GM23248 (cell line): Measurements from ENCODE around the gene VPS13A. TPM values are rescaled to one million over a fixed set of nuclear protein-coding genes. Genes with fewer than 3 reads are reported as not detected.

ENCODE experiments used
- DNase-seq: peaks from one replicate; pipeline ENCODE4 v3.0.0-alpha.2; 2015
- H2AFZ ChIP-seq: fragments of 200-600 bp; sonication (generic); 2 replicates; pipeline ENCODE4 v1.6.1; 2016; ENCODE audit warnings: antibody characterized with exemption
- H3F3A ChIP-seq: fragments of 200-600 bp; sonication (generic); 2 replicates; pipeline ENCODE4 v1.6.1; 2016; ENCODE audit warnings: mild to moderate bottlenecking, antibody characterized with exemption, mixed run types; ENCODE audit not compliant: insufficient read depth
- H3K27ac ChIP-seq: fragments of 200-600 bp; sonication (generic); 2 replicates; pipeline ENCODE4 v1.5.1; 2016; ENCODE audit warnings: mild to moderate bottlenecking
- H3K27me3 ChIP-seq: fragments of 200-600 bp; sonication (generic); replicated peaks from 2 replicates; pipeline ENCODE4 v1.6.1; 2016; ENCODE audit warnings: mild to moderate bottlenecking; ENCODE audit not compliant: insufficient read depth
- H3K36me3 ChIP-seq: fragments of 200-600 bp; sonication (generic); 2 replicates; pipeline ENCODE4 v1.6.1; 2016; ENCODE audit warnings: low read depth, mild to moderate bottlenecking
- H3K4me1 ChIP-seq: fragments of 200-600 bp; sonication (generic); 2 replicates; pipeline ENCODE4 v1.6.1; 2016; ENCODE audit warnings: mild to moderate bottlenecking; ENCODE audit not compliant: insufficient read depth
- H3K4me2 ChIP-seq: fragments of 200-600 bp; sonication (generic); one replicate; pipeline ENCODE4 v1.6.1; 2016; ENCODE audit warnings: mild to moderate bottlenecking; ENCODE audit not compliant: unreplicated experiment
- H3K4me3 ChIP-seq: fragments of 200-600 bp; sonication (generic); 2 replicates; pipeline ENCODE4 v1.5.1; 2016; ENCODE audit warnings: mild to moderate bottlenecking
- H3K79me2 ChIP-seq: fragments of 200-600 bp; sonication (generic); 2 replicates; pipeline ENCODE4 v1.6.1; 2016; ENCODE audit warnings: mild to moderate bottlenecking; ENCODE audit not compliant: insufficient read depth
- H3K9ac ChIP-seq: fragments of 200-600 bp; sonication (generic); 2 replicates; pipeline ENCODE4 v1.6.1; 2016; ENCODE audit warnings: mild to moderate bottlenecking
- H3K9me2 ChIP-seq: fragments of 200-600 bp; sonication (generic); 2 replicates; pipeline ENCODE4 v1.6.1; 2016; ENCODE audit warnings: mixed run types, mild to moderate bottlenecking, moderate library complexity; ENCODE audit not compliant: insufficient read depth
- H3K9me3 ChIP-seq: fragments of 200-600 bp; sonication (generic); one replicate; pipeline ENCODE4 v1.6.1; 2017; ENCODE audit warnings: low read depth
- H4K20me1 ChIP-seq: fragments of 200-600 bp; sonication (generic); 2 replicates; pipeline ENCODE4 v1.6.0; 2016; ENCODE audit not compliant: insufficient read depth
- EZH2 ChIP-seq: fragments of 200-600 bp; sonication (generic); IDR thresholded peaks from 2 replicates; pipeline ENCODE4 v1.6.1; 2018; ENCODE audit warnings: antibody characterized with exemption, mild to moderate bottlenecking; ENCODE audit not compliant: insufficient read depth, poor library complexity, severe bottlenecking
- EZH2phosphoT487 ChIP-seq: fragments of 200-600 bp; sonication (generic); IDR thresholded peaks from 2 replicates; pipeline ENCODE4 v1.6.1; 2018; ENCODE audit warnings: antibody characterized with exemption, moderate library complexity, mild to moderate bottlenecking, low read depth; ENCODE audit not compliant: insufficient read depth
- WGBS, 2 experiments: methylation state at CpG; one replicate each; pipeline ENCODE4 v1.1.6; 2015 to 2017; ENCODE audit warnings: low lambda C conversion rate in 2 of 2, low coverage in 1 of 2; ENCODE audit errors: missing lambda C conversion rate in 2 of 2; 5-methylcytosine and 5-hydroxymethylcytosine counted together
- in situ Hi-C: fragments of 300-500 bp; cut with MboI; formaldehyde crosslinking; loops from 2 replicates; pipeline ENCODE4 v1.15.0; 2020
- polyA plus RNA-seq: library from polyadenylated mRNA; unstranded; fragments of >200 nt; fragmentation: Nextera tagmentation; extraction: Ambion mirVana; gene quantifications from 2 replicates; pipeline ENCODE4 v1.2.1, GENCODE V29; 2016
- total RNA-seq: library from RNA; depleted of rRNA; stranded (reverse); fragments of >200 nt; shearing (Covaris generic); gene quantifications from 2 replicates; pipeline ENCODE4 v1.2.3, GENCODE V29; 2014

The VPS13A gene
- total and polyA plus RNA-seq, 2 experiments from 2014 or later: 8.9 to 15.8 TPM

GRCh38 chr9:77142366-77142765 lies 35.0 kb upstream of the VPS13A start:
- Histone ChIP-seq H3K27me3 (no peaks in the 10 kb centered on the region), H3K9me2 (no peaks in the 10 kb centered on the region), H3K4me3 (no peak overlapping the region), H3K4me2 (no peak overlapping the region), H3K9me3 (no peaks in the 10 kb centered on the region), H2AFZ (no peak overlapping the region), H3K36me3 (no peaks in the 10 kb centered on the region), H3K4me1 (no peaks in the 10 kb centered on the region), H3K79me2 (no peaks in the 10 kb centered on the region), H3K9ac (no peak overlapping the region), H3F3A (no peaks in the 10 kb centered on the region), H4K20me1 (no peaks in the 10 kb centered on the region), H3K27ac (no peak overlapping the region)
- in situ Hi-C loops: no loop called here
- no peak for TF ChIP-seq EZH2phosphoT487
- TF ChIP-seq EZH2: no peak
- DNase-seq: no peak
- 46 to 47% methylated on average over 2 of the region's 2 CpGs for WGBS, 2 experiments

DNA sequence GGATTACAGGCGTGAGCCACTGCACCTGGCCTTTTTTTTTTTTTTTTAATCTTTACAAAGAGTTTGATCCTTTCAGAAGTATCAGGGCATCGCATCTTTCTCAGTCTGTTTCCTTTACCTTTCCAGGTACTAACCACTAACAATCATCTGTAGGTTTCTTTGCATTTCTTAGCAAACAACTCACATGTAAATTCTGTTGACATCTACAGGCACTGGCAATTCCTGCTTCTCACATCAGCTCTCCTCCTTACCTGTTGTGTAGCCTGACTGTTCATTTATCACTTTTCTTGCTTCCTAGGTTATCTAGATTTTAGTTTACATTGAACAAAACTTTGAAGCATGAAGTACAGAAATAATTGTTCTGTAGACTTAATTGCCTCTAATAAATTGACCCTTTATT lies 27.5 kb upstream of the VPS13A start:
- 16 to 32% methylated on average over 2 of the region's 2 CpGs for WGBS, 2 experiments
- in situ Hi-C loops: loop anchor here (10.0 kb wide), 1 partner anchor 385 kb away; the partner anchor contains the start of gene PCA3
- no peak for DNase-seq

DNA sequence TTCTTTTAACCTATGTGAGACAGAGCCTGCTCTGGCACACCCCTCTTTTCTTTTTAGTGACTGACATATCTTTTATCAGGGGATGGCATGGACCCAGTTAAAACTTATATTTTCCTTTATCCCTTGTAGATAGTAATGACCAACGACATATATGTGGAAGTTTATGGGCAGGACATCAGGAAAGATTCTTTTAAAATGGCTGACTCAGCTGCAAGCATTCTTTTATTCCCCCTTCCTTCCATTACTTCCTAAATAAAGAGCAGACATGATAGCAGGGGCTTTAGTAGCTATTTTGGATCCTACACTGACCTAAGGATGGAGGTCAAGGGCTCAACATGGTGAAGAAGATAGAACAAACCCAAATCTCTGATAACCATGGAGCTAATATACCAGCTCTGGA lies 25.0 kb upstream of the VPS13A start:
- no peaks in the 10 kb centered on the region for H3F3A ChIP-seq
- 0 out of 2 replicates have a peak, but pooled peaks cover 10% of the 10 kb centered on the region for H3K27me3 ChIP-seq
- no peak overlapping the region for H2AFZ ChIP-seq
- no peaks in the 10 kb centered on the region for H3K9me3 ChIP-seq
- TF ChIP-seq EZH2 (no peak), EZH2phosphoT487 (no peak)
- H3K4me3 ChIP-seq: no peak overlapping the region
- 27 to 41% methylated on average over 1 of the region's 1 CpG for WGBS, 2 experiments
- H4K20me1 ChIP-seq: no peaks in the 10 kb centered on the region
- H3K4me2 ChIP-seq: no peak overlapping the region
- no peaks in the 10 kb centered on the region for H3K36me3 ChIP-seq
- H3K9me2 ChIP-seq: no peaks in the 10 kb centered on the region
- in situ Hi-C loops: loop anchor here (10.0 kb wide), 1 partner anchor 387 kb away; the partner anchor contains the start of gene PCA3
- H3K27ac ChIP-seq: no peak overlapping the region
- H3K79me2 ChIP-seq: no peaks in the 10 kb centered on the region
- no peak for DNase-seq
- no peak overlapping the region for H3K9ac ChIP-seq
- no peaks in the 10 kb centered on the region for H3K4me1 ChIP-seq

More for the DNA sequence above, 27.5 kb upstream of the VPS13A start:
- no peak overlapping the region for H3K4me3 ChIP-seq
- no peaks in the 10 kb centered on the region for H3K9me3 ChIP-seq
- no peak overlapping the region for H2AFZ ChIP-seq
- H3K27me3 ChIP-seq: 0 out of 2 replicates have a peak, but pooled peaks cover 6% of the 10 kb centered on the region
- H4K20me1 ChIP-seq: no peaks in the 10 kb centered on the region
- H3K4me2 ChIP-seq: no peak overlapping the region
- no peak overlapping the region for H3K27ac ChIP-seq
- H3K9ac ChIP-seq: no peak overlapping the region
- no peaks in the 10 kb centered on the region for H3K4me1 ChIP-seq
- H3K36me3 ChIP-seq: no peaks in the 10 kb centered on the region
- H3F3A ChIP-seq: no peaks in the 10 kb centered on the region
- TF ChIP-seq EZH2phosphoT487: no peak
- no peaks in the 10 kb centered on the region for H3K9me2 ChIP-seq
- H3K79me2 ChIP-seq: no peaks in the 10 kb centered on the region

DNA sequence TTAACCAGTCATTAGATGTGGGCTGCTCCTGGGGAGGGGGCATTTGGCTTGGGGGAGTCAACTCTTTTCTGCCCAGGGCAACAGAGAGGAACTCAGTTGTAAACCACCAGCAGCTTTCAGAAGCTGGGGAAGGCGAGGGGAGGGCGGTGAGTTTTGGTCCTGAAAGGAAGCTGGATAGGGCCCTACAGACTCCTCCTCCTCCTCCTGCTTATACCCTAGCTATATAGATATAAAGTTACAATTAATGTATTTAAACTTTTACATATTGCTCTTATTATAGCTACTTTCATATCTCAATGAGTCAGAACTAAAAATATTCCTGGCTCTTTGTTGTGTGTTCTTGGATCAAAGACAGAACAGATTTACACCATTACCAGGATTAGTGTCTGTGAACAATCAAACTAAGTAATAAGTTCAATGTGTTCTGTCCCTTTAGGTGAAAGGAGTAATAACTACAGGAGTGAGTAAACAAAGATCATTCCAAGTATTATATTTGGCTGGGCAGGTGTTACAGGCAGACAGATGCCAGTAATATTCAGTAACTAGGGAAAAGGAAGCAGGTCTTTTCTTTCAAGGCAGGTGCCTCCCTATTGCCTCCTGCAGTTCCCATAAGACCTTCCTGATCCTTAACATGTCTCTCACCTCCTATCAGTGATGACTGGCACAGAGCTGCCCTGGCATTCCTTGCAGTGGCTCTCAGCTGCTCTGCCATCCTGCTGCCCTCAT lies 20.5 kb upstream of the VPS13A start:
- no peaks in the 10 kb centered on the region for H4K20me1 ChIP-seq
- no peak overlapping the region for H3K9ac ChIP-seq
- H3K36me3 ChIP-seq: no peaks in the 10 kb centered on the region
- H3K9me2 ChIP-seq: no peaks in the 10 kb centered on the region
- H3K9me3 ChIP-seq: no peaks in the 10 kb centered on the region
- no peak overlapping the region for H2AFZ ChIP-seq
- H3K27me3 ChIP-seq: 0 out of 2 replicates have a peak, but pooled peaks cover 17% of the 10 kb centered on the region
- no peak overlapping the region for H3K27ac ChIP-seq
- DNase-seq: no peak
- TF ChIP-seq EZH2: no peak
- TF ChIP-seq EZH2phosphoT487: no peak
- H3K4me3 ChIP-seq: no peak overlapping the region
- in situ Hi-C loops: loop anchor here (10.0 kb wide), 1 partner anchor 392 kb away; the partner anchor contains the start of gene PCA3
- H3K4me2 ChIP-seq: no peak overlapping the region
- WGBS, 2 experiments: 59 to 63% methylated on average over 2 of the region's 2 CpGs
- H3K79me2 ChIP-seq: no peaks in the 10 kb centered on the region
- peaks cover 13% of the 10 kb centered on the region for H3K4me1 ChIP-seq
- H3F3A ChIP-seq: peaks cover 9% of the 10 kb centered on the region; the same call in 1 of the 2 replicates
